GM18499 (cell line): ENCODE data around the gene FOXK2.
"Not testable (repeated sequence)": the region's sequence is repeated elsewhere in the genome, so short reads cannot be mapped to it uniquely, and the experiment has no call there.

Experiments
- ATAC-seq: cut with Tn5 transposase; IDR thresholded peaks from one replicate; pipeline ENCODE4 v1.9.1; 2021; ENCODE audit warnings: moderate number of reproducible peaks; ENCODE audit not compliant: insufficient read depth, unreplicated experiment

FOXK2 gene

GRCh38 chr17:82494236-82495055 lies 25.1 kb upstream of the FOXK2 start:
- ATAC-seq, result peak; percentile 35

- no peak for ATAC-seq
Observed at GRCh38 chr17:82495844-82496528, 23.5 kb upstream of the FOXK2 start.

DNA sequence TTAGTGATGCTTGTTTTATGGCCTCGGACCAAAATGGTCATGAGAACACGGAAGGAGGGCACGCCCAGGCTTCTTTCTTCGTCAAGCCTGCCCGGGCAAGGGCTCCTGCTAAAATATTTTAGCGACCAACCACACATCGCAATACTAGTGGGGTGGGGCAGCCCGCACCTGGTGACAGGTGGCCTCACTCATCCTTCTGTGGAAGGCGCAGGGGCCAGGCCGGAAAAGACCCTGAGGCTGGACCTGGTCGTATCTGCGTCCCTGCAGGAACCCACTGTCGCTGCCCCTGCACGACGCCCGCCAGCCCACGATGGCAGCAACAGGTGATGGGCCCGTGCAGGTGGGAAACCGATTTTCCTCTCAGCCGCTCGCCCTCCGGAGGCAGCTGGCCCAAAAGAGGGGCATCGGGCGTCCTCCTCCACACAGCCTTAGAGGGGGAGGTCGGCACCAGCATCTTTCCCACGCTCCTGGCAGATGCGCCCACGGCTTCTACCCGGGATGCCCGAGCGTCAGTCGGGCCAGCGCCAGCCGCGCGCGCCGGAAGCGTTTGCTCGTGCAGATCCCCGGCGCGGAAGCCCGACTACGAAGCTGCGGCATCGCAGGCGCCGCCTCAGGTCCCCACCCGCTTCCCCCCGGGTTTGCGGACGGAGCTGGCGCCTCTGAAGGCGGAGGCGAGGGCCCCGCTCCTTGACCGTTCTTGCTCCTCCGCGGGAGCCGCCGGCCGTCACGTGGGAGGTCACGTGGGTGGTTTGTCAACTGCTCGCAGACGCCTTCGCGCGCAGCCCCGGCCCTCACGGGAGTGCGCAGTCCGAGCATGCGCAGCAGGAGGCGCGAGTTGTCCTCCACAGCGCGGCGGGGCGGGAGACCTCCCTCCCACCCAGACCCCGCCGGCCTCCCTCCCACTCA lies 22.8 kb upstream of the FOXK2 start:
- no peak for ATAC-seq

DNA sequence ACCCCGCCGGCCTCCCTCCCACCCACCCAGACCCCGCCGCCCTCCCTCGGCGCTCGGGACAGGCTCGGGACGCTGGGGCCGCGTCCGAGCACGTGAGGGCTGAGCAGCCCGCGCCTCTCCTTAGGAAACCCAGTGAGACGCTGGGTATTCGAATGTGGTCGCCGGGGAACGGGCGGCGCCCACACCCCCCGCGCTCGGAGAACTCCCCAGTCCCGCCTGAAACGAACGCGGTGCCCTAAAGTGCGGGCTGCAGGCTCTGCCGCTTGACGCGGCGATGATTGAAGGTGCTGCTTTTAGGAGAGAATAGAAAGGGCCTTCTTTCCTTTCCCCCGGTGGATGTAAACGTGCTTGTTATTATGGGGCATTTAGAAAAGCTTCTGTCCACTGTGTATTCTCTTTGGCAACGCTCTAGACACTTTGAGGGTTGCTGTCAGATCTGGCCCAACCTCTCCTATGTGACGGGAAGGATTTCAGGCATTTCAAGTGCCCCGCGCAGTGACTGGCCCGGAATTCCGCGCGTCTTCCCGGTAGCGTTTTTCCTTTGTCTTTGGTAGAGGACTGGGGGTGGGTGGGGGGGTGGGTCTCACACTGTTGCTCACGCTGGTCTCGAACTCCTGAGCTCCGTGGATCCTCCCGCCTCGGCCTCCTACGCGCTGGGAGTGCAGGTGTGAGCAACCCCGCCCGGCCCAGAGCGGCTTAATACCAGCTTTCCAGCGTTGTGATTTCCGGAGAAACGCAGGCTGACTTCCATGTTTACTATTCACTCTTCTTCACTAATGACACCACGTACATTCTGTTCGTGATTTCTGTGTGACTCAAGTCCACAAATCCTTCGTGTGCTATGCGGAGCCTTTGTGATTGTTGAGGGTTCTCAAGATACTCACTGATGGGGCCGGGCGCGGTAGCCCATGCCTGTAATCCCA lies 21.8 kb upstream of the FOXK2 start:
- no peak for ATAC-seq

DNA sequence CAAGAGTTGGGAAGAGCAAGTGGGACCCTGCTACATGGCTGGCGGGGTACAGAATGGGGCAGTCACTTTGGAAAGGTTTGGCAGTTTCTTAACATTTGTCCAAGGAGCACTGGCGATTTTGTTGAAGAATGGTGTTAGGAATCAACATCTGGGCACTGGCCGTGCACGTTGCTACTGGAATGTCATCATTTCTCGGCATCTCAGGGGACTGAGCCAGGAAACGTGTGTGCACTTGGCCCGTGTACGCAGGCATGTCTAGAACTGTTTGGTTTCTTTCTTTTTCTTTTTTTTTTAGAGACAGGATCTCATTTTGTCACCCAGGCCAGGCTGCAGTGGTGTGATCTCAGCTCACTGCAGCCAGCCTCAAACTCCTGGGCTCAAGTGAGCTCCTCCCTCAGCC lies 17.3 kb upstream of the FOXK2 start:
- no peak for ATAC-seq

DNA sequence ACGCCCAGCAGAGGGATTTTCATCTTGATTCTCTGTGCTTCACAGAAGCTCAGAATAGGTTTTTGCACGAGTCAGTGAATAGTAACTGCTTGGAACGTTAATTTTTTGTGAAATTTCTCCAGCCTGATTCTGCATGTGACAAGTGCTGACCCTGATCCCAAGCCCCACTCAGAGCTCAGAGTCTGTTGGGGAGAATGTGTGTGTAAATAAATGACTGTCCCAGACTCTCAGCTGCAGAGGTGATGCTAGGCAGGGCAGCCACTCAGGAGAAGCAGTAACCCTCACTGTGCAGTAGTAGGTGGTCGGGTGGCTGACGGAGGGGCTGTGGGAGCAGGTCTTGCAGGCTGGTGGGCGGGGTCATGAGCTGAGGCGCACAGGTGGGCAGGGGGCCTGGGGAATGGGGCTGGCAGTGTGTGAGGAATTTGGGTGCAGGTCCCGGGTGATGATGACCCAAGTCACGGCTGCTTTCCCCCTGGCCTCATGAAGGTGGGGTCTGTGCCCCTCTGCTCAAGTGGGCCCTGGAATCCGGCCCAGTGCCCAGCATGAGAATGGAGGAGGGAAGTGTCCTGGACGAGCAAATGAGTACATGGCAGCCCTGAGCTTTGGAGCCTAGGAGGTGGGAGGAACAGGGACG lies 16.3 kb upstream of the FOXK2 start:
- no peak for ATAC-seq

DNA sequence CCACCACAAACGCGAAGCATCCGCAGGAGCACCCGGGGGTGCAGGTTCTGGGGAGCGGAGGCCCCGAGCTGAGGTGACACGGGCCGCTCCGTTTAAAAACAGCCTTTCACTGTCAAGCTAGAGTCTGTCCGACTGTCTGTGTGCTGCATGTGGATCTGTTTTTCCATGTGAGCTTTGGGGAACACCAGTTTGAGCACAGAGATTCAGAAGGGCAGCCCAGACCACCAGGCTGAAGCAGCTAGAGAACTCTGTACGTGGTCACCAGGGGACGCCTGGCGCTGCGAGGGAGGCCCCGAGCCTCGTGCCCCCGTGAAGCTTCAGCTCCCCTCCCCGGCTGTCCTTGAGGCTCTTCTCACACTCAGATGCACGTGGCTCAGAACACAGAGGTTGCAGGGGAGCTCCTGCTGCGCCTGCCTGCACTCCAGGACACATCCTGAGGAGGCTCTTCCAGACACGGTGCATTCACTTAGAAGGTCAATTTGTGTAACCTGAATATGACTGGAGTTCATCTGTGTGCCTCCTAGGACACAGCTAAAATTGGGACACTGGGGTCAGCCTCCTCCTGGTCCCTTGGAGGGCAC lies 15.7 kb upstream of the FOXK2 start:
- no peak for ATAC-seq

DNA sequence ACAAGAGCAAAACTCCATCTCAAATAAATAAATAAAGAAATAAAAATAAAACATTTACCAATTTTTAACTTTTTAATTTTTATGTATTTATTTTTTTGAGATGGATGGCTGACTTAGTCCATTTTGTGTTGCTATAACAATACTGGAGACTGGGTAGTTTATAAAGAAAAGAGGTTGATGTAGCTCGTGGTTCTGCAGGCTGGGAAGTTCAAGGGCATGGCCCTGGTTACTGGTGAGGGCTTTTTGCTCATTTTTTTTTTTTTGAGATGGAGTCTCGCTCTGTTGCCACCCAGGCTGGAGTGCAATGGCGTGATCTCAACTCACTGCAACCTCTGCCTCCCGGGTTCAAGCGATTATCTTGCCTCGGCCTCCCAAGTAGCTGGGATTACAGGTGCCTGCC lies 14.2 kb upstream of the FOXK2 start:
- ATAC-seq, result no peak

DNA sequence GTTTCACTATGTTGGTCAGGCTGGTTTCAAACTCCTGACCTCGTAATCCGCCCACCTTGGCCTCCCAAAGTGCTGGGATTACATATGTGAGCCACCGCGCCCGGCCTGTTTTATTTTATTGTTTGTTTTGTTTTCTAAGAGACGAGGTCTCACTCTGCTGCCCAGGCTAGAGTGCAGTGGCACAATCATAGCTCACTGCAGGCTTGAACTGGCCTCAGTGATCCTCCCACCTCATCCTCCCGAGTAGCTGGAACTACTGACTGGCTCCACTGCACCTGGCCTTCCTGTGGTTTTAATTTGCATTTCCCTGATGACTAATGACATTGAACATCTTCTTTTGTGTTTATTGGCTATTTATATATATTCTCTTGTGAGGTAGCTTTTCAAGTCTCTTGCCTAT lies 13.1 kb upstream of the FOXK2 start:
- peak; percentile 84 for ATAC-seq

DNA sequence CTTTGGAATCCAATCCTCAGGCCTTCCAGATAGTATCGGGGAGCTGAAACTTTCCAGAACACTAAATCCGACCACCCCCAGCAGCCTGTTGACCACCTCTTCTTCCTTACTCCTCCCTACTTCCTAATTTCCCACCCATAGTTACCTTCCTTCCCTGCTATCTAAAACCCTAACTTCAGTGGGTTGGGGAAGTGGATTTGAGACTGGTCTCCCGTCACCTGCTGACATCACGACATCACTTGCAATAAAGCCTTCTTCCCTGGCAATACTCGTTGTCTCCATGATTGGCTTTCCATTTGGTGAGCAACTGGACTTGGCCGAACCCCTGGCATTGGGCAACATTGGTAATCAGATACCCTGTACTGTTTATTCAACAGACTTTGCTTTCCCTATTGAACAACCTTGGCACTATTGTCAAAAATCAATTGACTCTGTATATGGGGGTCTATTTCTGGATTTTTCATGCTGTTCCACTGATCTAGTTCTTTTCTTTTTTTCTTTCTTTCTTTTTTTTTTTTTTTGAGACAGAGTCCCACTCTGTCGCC lies 11.8 kb upstream of the FOXK2 start:
- ATAC-seq, result no peak

DNA sequence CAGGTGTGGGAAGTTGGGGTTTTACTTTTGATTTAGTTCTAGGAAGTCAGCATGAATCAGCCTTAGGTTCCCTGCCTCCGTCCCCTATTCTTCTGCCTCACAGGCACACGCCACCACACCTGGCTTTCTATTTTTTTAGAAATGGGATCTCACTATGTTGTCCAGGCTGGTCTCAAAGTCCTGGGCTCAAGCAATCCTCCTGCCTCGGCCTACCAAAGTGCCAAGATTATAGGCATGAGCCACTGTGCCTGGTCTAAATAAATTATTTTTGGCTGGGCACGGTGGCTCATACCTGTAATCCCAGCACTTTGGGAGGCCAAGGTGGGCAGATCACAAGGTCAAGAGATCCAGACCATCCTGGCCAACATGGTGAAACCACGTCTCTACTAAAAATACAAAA lies 7.9 kb upstream of the FOXK2 start:
- not testable (repeated sequence) for ATAC-seq

DNA sequence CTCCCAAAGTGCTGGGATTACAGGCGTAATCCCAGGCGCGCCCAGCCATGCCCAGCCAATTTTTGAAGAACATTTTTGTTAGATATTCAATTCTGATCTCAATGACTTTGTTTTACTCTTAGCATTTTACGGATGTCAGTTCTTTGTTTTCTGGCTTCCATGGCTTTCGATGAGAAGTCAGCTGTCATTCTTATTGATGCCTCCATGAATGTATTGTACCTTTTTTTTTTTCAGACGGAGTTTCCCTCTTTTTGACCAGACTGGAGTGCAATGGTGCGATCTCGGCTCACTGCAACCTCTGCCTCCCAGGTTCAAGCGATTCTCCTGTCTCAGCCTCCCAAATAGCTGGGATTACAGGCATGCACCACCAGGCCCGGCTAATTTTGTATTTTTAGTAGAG lies 5.7 kb upstream of the FOXK2 start:
- not testable (repeated sequence) for ATAC-seq

GRCh38 chr17:82517230-82517865 lies 2.2 kb upstream of the FOXK2 start:
- no peak for ATAC-seq

DNA sequence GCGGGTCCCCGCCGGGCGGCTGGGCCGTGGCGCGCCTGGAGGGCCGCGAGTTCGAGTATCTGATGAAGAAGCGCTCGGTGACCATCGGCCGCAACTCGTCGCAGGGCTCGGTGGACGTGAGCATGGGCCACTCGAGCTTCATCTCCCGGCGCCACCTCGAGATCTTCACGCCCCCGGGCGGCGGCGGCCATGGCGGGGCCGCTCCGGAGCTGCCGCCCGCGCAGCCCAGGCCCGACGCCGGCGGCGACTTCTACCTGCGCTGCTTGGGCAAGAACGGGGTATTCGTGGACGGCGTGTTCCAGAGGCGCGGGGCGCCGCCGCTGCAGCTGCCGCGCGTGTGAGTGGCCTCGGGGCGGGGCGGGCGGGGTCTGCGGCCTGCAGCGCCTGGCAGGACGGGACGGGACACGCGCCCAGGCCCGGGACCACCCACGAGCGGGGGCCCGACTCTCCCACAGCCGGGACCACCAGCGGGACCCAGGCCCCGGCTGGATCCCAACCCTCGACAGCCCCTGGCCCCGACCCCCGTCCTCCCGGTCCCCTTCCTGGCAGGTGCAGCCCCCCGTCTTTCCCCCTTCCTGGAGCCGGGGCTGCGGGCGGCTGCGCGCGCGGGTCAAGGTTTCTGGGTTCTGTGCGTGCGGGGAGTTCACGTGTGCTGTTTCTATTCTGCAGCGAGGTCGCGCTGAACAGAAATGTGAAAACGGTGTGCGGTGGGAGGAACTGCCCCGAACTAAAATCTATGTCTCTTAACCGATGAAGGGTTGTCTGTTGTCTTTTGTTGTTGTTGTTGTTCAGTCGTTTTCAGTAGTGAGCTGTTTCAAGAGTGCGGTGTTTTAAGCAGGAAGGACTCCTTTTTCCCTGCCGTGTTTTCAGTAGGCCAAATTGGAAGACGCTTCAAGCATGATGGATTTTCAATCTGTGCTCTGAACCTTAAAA lies 705 bp downstream of the FOXK2 start:
- no peak for ATAC-seq

GRCh38 chr17:82524540-82524939 lies 5.0 kb downstream of the FOXK2 start:
- no peak for ATAC-seq

DNA sequence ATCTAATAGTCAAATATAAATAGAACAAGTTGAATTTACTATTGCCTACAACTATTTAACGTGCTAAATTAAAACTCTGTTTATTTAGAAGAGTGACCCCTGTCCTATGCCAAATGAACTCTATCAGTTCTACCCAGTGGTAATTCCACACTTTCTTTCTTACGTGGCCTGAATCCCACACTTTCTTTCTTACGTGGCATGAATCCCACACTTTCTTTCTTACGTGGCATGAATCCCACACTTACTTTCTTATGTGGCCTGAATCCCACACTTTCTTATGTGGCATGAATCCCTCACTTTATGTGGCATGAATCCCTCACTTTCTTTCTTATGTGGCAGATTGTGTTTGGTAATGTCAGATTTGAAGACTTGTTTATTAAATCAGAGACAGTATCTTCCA lies 6.2 kb downstream of the FOXK2 start:
- ATAC-seq, result no peak

DNA sequence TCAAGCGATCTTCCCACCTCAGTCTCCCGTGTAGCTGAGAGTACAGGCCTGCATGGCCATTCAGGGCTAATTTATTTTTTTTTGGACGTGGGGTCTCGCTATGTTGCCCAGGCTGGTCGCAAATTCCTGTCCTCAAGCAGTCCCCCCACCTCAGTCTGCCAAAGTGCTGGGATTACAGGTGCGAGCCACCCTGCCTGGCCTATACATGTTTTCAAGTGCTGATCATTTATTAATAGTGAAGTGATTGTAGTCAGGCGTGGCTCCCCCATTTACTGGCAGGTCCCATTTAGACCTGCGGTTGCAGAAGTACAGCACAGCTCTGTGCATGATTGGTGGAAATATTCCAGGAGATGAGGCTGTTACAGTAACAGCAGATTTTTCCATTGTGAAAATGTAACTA lies 8.4 kb downstream of the FOXK2 start:
- ATAC-seq, result no peak
